DOHH2 (cell line): ENCODE results near the gene GLDN.
A peak's percentile ranks its signal among the peaks of the same experiment; 100 is the strongest.

Experiments used
- EZH2phosphoT487 ChIP-seq: fragments of 200-600 bp; sonication (generic); IDR thresholded peaks from 2 replicates; pipeline ENCODE4 v1.6.1; 2017; ENCODE audit warnings: borderline replicate concordance, mild to moderate bottlenecking, antibody characterized with exemption, low read length, moderate library complexity, mixed read lengths
- TF ChIP-seq, protein P1 (sequence below): fragments of 200-600 bp; sonication (generic); IDR thresholded peaks from one replicate; pipeline ENCODE4 v1.5.1; 2014; ENCODE audit warnings: antibody characterized with exemption, mild to moderate bottlenecking, low read depth, low read length; ENCODE audit not compliant: poor library complexity, severe bottlenecking

- TF ChIP-seq, protein P1, sequence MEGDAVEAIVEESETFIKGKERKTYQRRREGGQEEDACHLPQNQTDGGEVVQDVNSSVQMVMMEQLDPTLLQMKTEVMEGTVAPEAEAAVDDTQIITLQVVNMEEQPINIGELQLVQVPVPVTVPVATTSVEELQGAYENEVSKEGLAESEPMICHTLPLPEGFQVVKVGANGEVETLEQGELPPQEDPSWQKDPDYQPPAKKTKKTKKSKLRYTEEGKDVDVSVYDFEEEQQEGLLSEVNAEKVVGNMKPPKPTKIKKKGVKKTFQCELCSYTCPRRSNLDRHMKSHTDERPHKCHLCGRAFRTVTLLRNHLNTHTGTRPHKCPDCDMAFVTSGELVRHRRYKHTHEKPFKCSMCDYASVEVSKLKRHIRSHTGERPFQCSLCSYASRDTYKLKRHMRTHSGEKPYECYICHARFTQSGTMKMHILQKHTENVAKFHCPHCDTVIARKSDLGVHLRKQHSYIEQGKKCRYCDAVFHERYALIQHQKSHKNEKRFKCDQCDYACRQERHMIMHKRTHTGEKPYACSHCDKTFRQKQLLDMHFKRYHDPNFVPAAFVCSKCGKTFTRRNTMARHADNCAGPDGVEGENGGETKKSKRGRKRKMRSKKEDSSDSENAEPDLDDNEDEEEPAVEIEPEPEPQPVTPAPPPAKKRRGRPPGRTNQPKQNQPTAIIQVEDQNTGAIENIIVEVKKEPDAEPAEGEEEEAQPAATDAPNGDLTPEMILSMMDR = peak; percentile 48
- TF ChIP-seq EZH2phosphoT487 = no peak
Observed at GRCh38 chr15:51382787-51383186, 41.3 kb downstream of the GLDN start.
